IPS-18a (cell line): Measurements from ENCODE around the gene RAD23A.
A peak's percentile ranks its signal among the peaks of the same experiment; 100 is the strongest.
"Not testable (repeated sequence)": the region's sequence is repeated elsewhere in the genome, so short reads cannot be mapped to it uniquely, and the experiment has no call there.

ENCODE experiments used
- H3K27ac ChIP-seq: one replicate; pipeline ENCODE4 v1.5.1; 2013; ENCODE audit warnings: low read length
- H3K27me3 ChIP-seq: one replicate; pipeline ENCODE4 v1.6.1; 2013; ENCODE audit warnings: mild to moderate bottlenecking, low read length; ENCODE audit not compliant: control insufficient read depth, insufficient read depth
- H3K36me3 ChIP-seq: one replicate; pipeline ENCODE4 v1.6.1; 2013; ENCODE audit warnings: low read depth, low read length; ENCODE audit not compliant: control insufficient read depth
- H3K4me1 ChIP-seq: one replicate; pipeline ENCODE4 v1.6.1; 2013; ENCODE audit warnings: low read depth, low read length; ENCODE audit not compliant: control insufficient read depth
- H3K4me3 ChIP-seq: one replicate; pipeline ENCODE4 v1.5.1; 2013; ENCODE audit warnings: low read length
- H3K9ac ChIP-seq: one replicate; pipeline ENCODE4 v1.6.1; 2013; ENCODE audit warnings: mild to moderate bottlenecking, low read length, moderate library complexity
- H3K9me3 ChIP-seq: one replicate; pipeline ENCODE4 v1.6.1; 2013; ENCODE audit warnings: low read depth, low read length; ENCODE audit not compliant: control insufficient read depth

Gene RAD23A

GRCh38 chr19:12952488-12953137 lies 7.0 kb downstream of the RAD23A start:
- Histone ChIP-seq H3K27ac (no peak overlapping the region), H3K9ac (no peak overlapping the region), H3K36me3 (peaks cover 65% of the 10 kb centered on the region)

GRCh38 chr19:12953138-12953798 lies 7.6 kb downstream of the RAD23A start:
- H3K27me3 ChIP-seq = no peaks in the 10 kb centered on the region
- no peak overlapping the region for H3K27ac ChIP-seq
- no peak overlapping the region for H3K9ac ChIP-seq
- H3K9me3 ChIP-seq = no peaks in the 10 kb centered on the region
- H3K36me3 ChIP-seq = peaks cover 58% of the 10 kb centered on the region
- peaks cover 9% of the 10 kb centered on the region for H3K4me1 ChIP-seq
- H3K4me3 ChIP-seq = no peak overlapping the region

More at GRCh38 chr19:12952488-12953137, 7.0 kb downstream of the RAD23A start:
- no peak overlapping the region for H3K4me3 ChIP-seq
- H3K4me1 ChIP-seq = peaks cover 9% of the 10 kb centered on the region
- no peaks in the 10 kb centered on the region for H3K27me3 ChIP-seq
- H3K9me3 ChIP-seq = no peaks in the 10 kb centered on the region

GRCh38 chr19:12953799-12954611 lies 8.3 kb downstream of the RAD23A start:
- Histone ChIP-seq H3K4me1 (peaks cover 9% of the 10 kb centered on the region), H3K4me3 (no peak overlapping the region), H3K36me3 (peaks cover 51% of the 10 kb centered on the region), H3K27me3 (no peaks in the 10 kb centered on the region), H3K9me3 (no peaks in the 10 kb centered on the region), H3K27ac (no peak overlapping the region), H3K9ac (no peak overlapping the region)

GRCh38 chr19:12954612-12954962 lies 8.9 kb downstream of the RAD23A start:
- Histone ChIP-seq H3K9me3 (no peaks in the 10 kb centered on the region), H3K4me3 (no peak overlapping the region), H3K4me1 (peaks cover 9% of the 10 kb centered on the region), H3K27ac (no peak overlapping the region), H3K27me3 (no peaks in the 10 kb centered on the region), H3K9ac (no peak overlapping the region), H3K36me3 (peaks cover 45% of the 10 kb centered on the region)

- not testable (repeated sequence) for H3K4me1 ChIP-seq, H3K9me3 ChIP-seq, H3K27ac ChIP-seq, H3K27me3 ChIP-seq
- peak overlapping the region; percentile 85 for H3K9ac ChIP-seq
- H3K36me3 ChIP-seq = peaks cover 37% of the 10 kb centered on the region
- peak overlapping the region; percentile 90 for H3K4me3 ChIP-seq
Observed at GRCh38 chr19:12955575-12955974, 9.9 kb downstream of the RAD23A start.

GRCh38 chr19:12955996-12956395 lies 10.3 kb downstream of the RAD23A start:
- H3K27ac ChIP-seq = no peak overlapping the region
- H3K4me3 ChIP-seq = peak overlapping the region; percentile 90
- H3K9ac ChIP-seq = peak overlapping the region; percentile 85
- H3K27me3 ChIP-seq = no peaks in the 10 kb centered on the region
- no peaks in the 10 kb centered on the region for H3K9me3 ChIP-seq
- peaks cover 9% of the 10 kb centered on the region for H3K4me1 ChIP-seq
- peaks cover 33% of the 10 kb centered on the region for H3K36me3 ChIP-seq

- Histone ChIP-seq H3K27me3 (no peaks in the 10 kb centered on the region), H3K36me3 (peaks cover 26% of the 10 kb centered on the region), H3K9ac (peak within 1 kb of the TSS; percentile 85), H3K27ac (peak within 1 kb of the TSS; percentile 18), H3K9me3 (no peaks in the 10 kb centered on the region), H3K4me1 (peaks cover 9% of the 10 kb centered on the region), H3K4me3 (peak within 1 kb of the TSS; percentile 90)
Observed at GRCh38 chr19:12956446-12957388, 11.1 kb downstream of the RAD23A start, which contains the start of gene GADD45GIP1. Gene GADD45GIP1 (minus strand): TSS chr19:12957223. CDS start chr19:12957212, 11 bp downstream.

- Histone ChIP-seq H3K36me3 (peaks cover 20% of the 10 kb centered on the region), H3K9ac (peak overlapping the region; percentile 85), H3K4me3 (peak overlapping the region; percentile 90)
- H3K9me3 ChIP-seq, H3K27me3 ChIP-seq, H3K27ac ChIP-seq, H3K4me1 ChIP-seq: not testable (repeated sequence)
Observed at GRCh38 chr19:12957389-12957952, 11.8 kb downstream of the RAD23A start.

- Histone ChIP-seq H3K27me3 (no peaks in the 10 kb centered on the region), H3K9ac (no peak overlapping the region), H3K27ac (no peak overlapping the region), H3K4me1 (peaks cover 4% of the 10 kb centered on the region), H3K4me3 (no peak overlapping the region), H3K9me3 (no peaks in the 10 kb centered on the region), H3K36me3 (peaks cover 6% of the 10 kb centered on the region)
Observed at GRCh38 chr19:12959481-12959880, 13.8 kb downstream of the RAD23A start.

GRCh38 chr19:12965017-12965811 lies 19.6 kb downstream of the RAD23A start:
- Histone ChIP-seq H3K4me1 (peaks cover 3% of the 10 kb centered on the region), H3K36me3 (no peaks in the 10 kb centered on the region), H3K9ac (peak overlapping the region; percentile 62), H3K27ac (peak overlapping the region; percentile 87), H3K9me3 (no peaks in the 10 kb centered on the region), H3K27me3 (no peaks in the 10 kb centered on the region), H3K4me3 (peak overlapping the region; percentile 60)
